ENCODE results near the gene SUCLG2. TPM values are rescaled to one million over a fixed set of nuclear protein-coding genes. Genes with fewer than 3 reads are reported as not detected.
A peak's percentile ranks its signal among the peaks of the same experiment; 100 is the strongest.

SUCLG2 gene
- total and polyA plus RNA-seq, 2 donors (not counting 1 experiment from before 2014, with no cell fraction given), result 56.8 to 87.4 TPM

DNA sequence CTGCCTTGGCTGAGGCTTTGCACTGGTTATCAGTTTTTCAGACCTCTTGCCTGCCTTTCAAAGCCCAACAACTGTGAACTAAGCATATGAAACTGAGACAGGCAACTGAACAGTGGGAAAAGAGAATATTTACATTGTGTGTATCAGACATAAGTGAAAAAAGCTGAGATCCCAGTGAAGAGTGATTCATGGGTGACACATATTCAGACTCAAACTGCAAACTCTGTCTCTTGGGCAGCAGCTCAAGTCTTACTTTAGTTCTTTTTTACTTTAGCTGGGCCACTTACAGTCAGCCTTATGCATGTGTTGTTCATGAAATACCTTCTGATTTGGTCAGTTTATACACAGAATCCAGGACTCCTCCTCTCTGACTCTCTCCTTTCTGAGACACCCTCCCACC, 19.2 kb downstream of the SUCLG2 start:
- Histone ChIP-seq H2AFZ (ENCODE audit: low read length) (no peak overlapping the region), H3K4me1 (ENCODE audit: control insufficient read depth, extremely low read depth, insufficient read depth, low read length) (peaks cover 5% of the 10 kb centered on the region), H3K36me3 (ENCODE audit: control insufficient read depth, insufficient read depth, low read length) (no peaks in the 10 kb centered on the region), H3K9ac (ENCODE audit: insufficient read depth, low read length) (no peak overlapping the region), H3K27me3 (ENCODE audit: control insufficient read depth, insufficient read depth, low read length) (no peaks in the 10 kb centered on the region), H3K4me2 (ENCODE audit: extremely low read depth, insufficient read depth, low read length) (peak overlapping the region; percentile 77), H3K79me2 (ENCODE audit: control insufficient read depth, insufficient read depth, low read length) (peaks cover 50% of the 10 kb centered on the region), H4K20me1 (ENCODE audit: control insufficient read depth, extremely low read depth, insufficient read depth, low read length) (no peaks in the 10 kb centered on the region), H3K27ac (ENCODE audit: insufficient read depth, low read length) (peak overlapping the region; percentile 62), H3K4me3 (replicated peaks in 1 of 4; ENCODE audit: control extremely low read depth in 1 of 4, insufficient read depth in 1 of 4, low read depth in 3 of 4, low read length in 4 of 4) (no peak overlapping the region), H3K9me3 (ENCODE audit: control insufficient read depth, insufficient read depth, low read depth, low read length) (no peaks in the 10 kb centered on the region)
- TF ChIP-seq, protein P1, sequence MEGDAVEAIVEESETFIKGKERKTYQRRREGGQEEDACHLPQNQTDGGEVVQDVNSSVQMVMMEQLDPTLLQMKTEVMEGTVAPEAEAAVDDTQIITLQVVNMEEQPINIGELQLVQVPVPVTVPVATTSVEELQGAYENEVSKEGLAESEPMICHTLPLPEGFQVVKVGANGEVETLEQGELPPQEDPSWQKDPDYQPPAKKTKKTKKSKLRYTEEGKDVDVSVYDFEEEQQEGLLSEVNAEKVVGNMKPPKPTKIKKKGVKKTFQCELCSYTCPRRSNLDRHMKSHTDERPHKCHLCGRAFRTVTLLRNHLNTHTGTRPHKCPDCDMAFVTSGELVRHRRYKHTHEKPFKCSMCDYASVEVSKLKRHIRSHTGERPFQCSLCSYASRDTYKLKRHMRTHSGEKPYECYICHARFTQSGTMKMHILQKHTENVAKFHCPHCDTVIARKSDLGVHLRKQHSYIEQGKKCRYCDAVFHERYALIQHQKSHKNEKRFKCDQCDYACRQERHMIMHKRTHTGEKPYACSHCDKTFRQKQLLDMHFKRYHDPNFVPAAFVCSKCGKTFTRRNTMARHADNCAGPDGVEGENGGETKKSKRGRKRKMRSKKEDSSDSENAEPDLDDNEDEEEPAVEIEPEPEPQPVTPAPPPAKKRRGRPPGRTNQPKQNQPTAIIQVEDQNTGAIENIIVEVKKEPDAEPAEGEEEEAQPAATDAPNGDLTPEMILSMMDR (conservative IDR thresholded peaks at IDR 0.05 in 1 of 2, IDR thresholded peaks at IDR 0.05 in 1 of 2; ENCODE audit: low read depth in 1 of 2, low read length in 2 of 2), result no peak
- TF ChIP-seq EZH2 (IDR thresholded peaks at IDR 0.05; ENCODE audit: low read length, missing control alignments), result no peak
- DNase-seq (ENCODE audit: low read depth in 2 of 2), result peak; percentile 85 to 90

DNA sequence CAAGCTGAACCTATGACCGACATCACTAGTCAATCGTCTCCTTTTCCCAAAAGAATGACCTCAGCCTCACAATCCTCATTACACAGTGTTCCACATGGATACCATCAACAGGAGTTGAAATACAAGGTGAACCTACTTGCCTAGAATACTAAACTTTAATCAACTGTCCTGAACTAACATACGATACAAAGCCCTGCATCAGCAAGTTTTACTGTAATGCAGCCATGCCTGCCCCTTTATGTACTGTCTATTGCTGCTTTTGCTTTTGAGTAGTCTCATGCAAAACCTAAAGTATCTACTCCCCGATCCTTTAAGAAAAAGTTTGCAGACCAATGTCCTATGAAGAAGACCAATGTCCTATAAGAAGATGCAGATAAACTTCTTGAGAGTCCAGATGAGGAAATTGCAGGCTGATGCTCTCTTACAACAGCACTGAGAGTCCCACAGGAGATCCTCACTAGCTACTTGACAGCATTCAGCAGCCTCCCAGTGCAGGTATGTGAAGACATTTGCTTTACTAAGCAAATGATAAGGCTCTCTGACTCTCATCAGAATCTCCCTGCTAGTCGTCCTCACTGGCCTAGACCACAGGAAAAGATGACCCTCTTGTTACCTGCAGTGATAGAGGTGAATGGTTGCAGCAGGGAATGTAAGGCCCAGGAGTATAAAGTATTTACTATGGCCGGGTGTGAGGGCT, 23.6 kb downstream of the SUCLG2 start:
- H3K27me3 ChIP-seq (ENCODE audit: control insufficient read depth, insufficient read depth, low read length), result no peaks in the 10 kb centered on the region
- no peaks in the 10 kb centered on the region for H4K20me1 ChIP-seq (ENCODE audit: control insufficient read depth, extremely low read depth, insufficient read depth, low read length)
- peaks cover 38% of the 10 kb centered on the region for H3K79me2 ChIP-seq (ENCODE audit: control insufficient read depth, insufficient read depth, low read length)
- H3K9ac ChIP-seq (ENCODE audit: insufficient read depth, low read length), result no peak overlapping the region
- peaks cover 5% of the 10 kb centered on the region for H3K4me1 ChIP-seq (ENCODE audit: control insufficient read depth, extremely low read depth, insufficient read depth, low read length)
- TF ChIP-seq, protein P1 (conservative IDR thresholded peaks at IDR 0.05 in 1 of 2, IDR thresholded peaks at IDR 0.05 in 1 of 2; ENCODE audit: low read depth in 1 of 2, low read length in 2 of 2), result no peak
- TF ChIP-seq EZH2 (IDR thresholded peaks at IDR 0.05; ENCODE audit: low read length, missing control alignments), result no peak
- H3K27ac ChIP-seq (ENCODE audit: insufficient read depth, low read length), result no peak overlapping the region
- H3K4me2 ChIP-seq (ENCODE audit: extremely low read depth, insufficient read depth, low read length), result no peak overlapping the region
- no peaks in the 10 kb centered on the region for H3K9me3 ChIP-seq (ENCODE audit: control insufficient read depth, insufficient read depth, low read depth, low read length)
- no peak overlapping the region for H3K4me3 ChIP-seq (replicated peaks in 1 of 4; ENCODE audit: control extremely low read depth in 1 of 4, insufficient read depth in 1 of 4, low read depth in 3 of 4, low read length in 4 of 4)
- DNase-seq (ENCODE audit: low read depth in 2 of 2), result no peak
- no peaks in the 10 kb centered on the region for H3K36me3 ChIP-seq (ENCODE audit: control insufficient read depth, insufficient read depth, low read length)
- no peak overlapping the region for H2AFZ ChIP-seq (ENCODE audit: low read length)

DNA sequence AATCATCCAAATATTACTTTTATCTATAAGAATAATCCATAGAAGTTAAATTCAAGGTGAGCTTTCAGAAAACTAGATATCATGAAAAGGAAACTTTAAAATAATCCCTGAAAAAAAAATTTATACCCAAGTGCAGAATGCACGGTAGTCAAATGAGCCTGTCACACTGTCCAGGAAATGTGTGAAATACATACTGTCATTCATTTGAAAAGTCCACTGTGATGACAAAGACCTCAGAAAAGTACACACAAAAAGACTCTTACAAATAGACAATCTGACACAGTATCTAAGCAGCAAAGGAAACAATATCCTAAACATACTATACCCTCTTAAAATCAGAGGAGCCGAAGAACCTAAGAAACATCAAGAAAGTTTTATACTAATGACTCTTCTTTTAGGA, 29.7 kb downstream of the SUCLG2 start:
- TF ChIP-seq EZH2 (IDR thresholded peaks at IDR 0.05; ENCODE audit: low read length, missing control alignments), result no peak
- TF ChIP-seq, protein P1 (conservative IDR thresholded peaks at IDR 0.05 in 1 of 2, IDR thresholded peaks at IDR 0.05 in 1 of 2; ENCODE audit: low read depth in 1 of 2, low read length in 2 of 2), result no peak
- H3K9me3 ChIP-seq (ENCODE audit: control insufficient read depth, insufficient read depth, low read depth, low read length), result no peaks in the 10 kb centered on the region
- no peak overlapping the region for H3K9ac ChIP-seq (ENCODE audit: insufficient read depth, low read length)
- H4K20me1 ChIP-seq (ENCODE audit: control insufficient read depth, extremely low read depth, insufficient read depth, low read length), result no peaks in the 10 kb centered on the region
- no peaks in the 10 kb centered on the region for H3K36me3 ChIP-seq (ENCODE audit: control insufficient read depth, insufficient read depth, low read length)
- no peak overlapping the region for H3K4me3 ChIP-seq (replicated peaks in 1 of 4; ENCODE audit: control extremely low read depth in 1 of 4, insufficient read depth in 1 of 4, low read depth in 3 of 4, low read length in 4 of 4)
- no peak overlapping the region for H2AFZ ChIP-seq (ENCODE audit: low read length)
- H3K27me3 ChIP-seq (ENCODE audit: control insufficient read depth, insufficient read depth, low read length), result no peaks in the 10 kb centered on the region
- H3K4me1 ChIP-seq (ENCODE audit: control insufficient read depth, extremely low read depth, insufficient read depth, low read length), result no peaks in the 10 kb centered on the region
- DNase-seq (ENCODE audit: low read depth in 2 of 2), result no peak
- H3K27ac ChIP-seq (ENCODE audit: insufficient read depth, low read length), result no peak overlapping the region
- H3K4me2 ChIP-seq (ENCODE audit: extremely low read depth, insufficient read depth, low read length), result no peak overlapping the region
- peaks cover 12% of the 10 kb centered on the region for H3K79me2 ChIP-seq (ENCODE audit: control insufficient read depth, insufficient read depth, low read length)
